Activated naive CD8-positive, alpha-beta T cell treated with anti-CD3 and anti-CD28 coated beads, Interleukin-2, amount 50 U/mL, for 24 hours (primary cell): ENCODE results near the gene ZNF337.
"Not testable (repeated sequence)": the region's sequence is repeated elsewhere in the genome, so short reads cannot be mapped to it uniquely, and the experiment has no call there.

ENCODE experiments used
- ATAC-seq: fragments of 150-1000 bp; cut with Tn5 transposase; one replicate; pipeline ENCODE4 v1.10.0; 2021
- DNase-seq: peaks from one replicate; pipeline ENCODE4 v3.0.0; 2021
- H3K27ac Mint-ChIP-seq: one replicate; pipeline ENCODE4 v1.8.0; 2021; ENCODE audit warnings: mild to moderate bottlenecking, mixed read lengths
- H3K27me3 Mint-ChIP-seq: one replicate; pipeline ENCODE4 v1.8.0; 2021; ENCODE audit warnings: mixed read lengths
- H3K36me3 Mint-ChIP-seq: one replicate; pipeline ENCODE4 v1.8.0; 2021; ENCODE audit warnings: low read depth, mixed read lengths
- H3K4me1 Mint-ChIP-seq: one replicate; pipeline ENCODE4 v1.8.0; 2021; ENCODE audit warnings: mixed read lengths
- H3K4me3 Mint-ChIP-seq: one replicate; pipeline ENCODE4 v1.8.0; 2021; ENCODE audit warnings: mild to moderate bottlenecking, moderate library complexity, mixed read lengths
- H3K9me3 Mint-ChIP-seq: one replicate; pipeline ENCODE4 v1.8.0; 2021; ENCODE audit warnings: mixed read lengths

Gene ZNF337

GRCh38 chr20:25707695-25708094 is 11.0 kb upstream of the ZNF337 start:
- DNase-seq (no peak), ATAC-seq (no peak)
- peaks cover 23% of the 10 kb centered on the region for H3K9me3 Mint-ChIP-seq
- no peak overlapping the region for H3K27ac Mint-ChIP-seq
- H3K4me1 Mint-ChIP-seq: peaks cover 20% of the 10 kb centered on the region
- no peak overlapping the region for H3K4me3 Mint-ChIP-seq
- peaks cover 20% of the 10 kb centered on the region for H3K36me3 Mint-ChIP-seq
- no peaks in the 10 kb centered on the region for H3K27me3 Mint-ChIP-seq

- H3K9me3 Mint-ChIP-seq: peaks cover 22% of the 10 kb centered on the region
- no peaks in the 10 kb centered on the region for H3K27me3 Mint-ChIP-seq
- peak overlapping the region; percentile 69 for H3K27ac Mint-ChIP-seq
- no peak overlapping the region for H3K4me3 Mint-ChIP-seq
- H3K4me1 Mint-ChIP-seq: peaks cover 20% of the 10 kb centered on the region
- peaks cover 20% of the 10 kb centered on the region for H3K36me3 Mint-ChIP-seq
- peak; percentile 46 for DNase-seq
- peak; percentile 66 for ATAC-seq
These were observed 10.1 kb upstream of the ZNF337 start for GRCh38 chr20:25706793-25707192.

GRCh38 chr20:25705830-25706351 is 9.2 kb upstream of the ZNF337 start:
- no peak overlapping the region for H3K4me3 Mint-ChIP-seq
- ATAC-seq: no peak

GRCh38 chr20:25704303-25704702 is 7.7 kb upstream of the ZNF337 start:
- not testable (repeated sequence) for H3K27ac Mint-ChIP-seq, H3K4me3 Mint-ChIP-seq, H3K27me3 Mint-ChIP-seq, DNase-seq, ATAC-seq
- Mint-ChIP-seq H3K36me3 (peaks cover 25% of the 10 kb centered on the region), H3K9me3 (peaks cover 37% of the 10 kb centered on the region), H3K4me1 (peaks cover 20% of the 10 kb centered on the region)

More at GRCh38 chr20:25705830-25706351, 9.2 kb upstream of the ZNF337 start:
- DNase-seq: no peak
- H3K4me1 Mint-ChIP-seq: peaks cover 20% of the 10 kb centered on the region
- H3K9me3 Mint-ChIP-seq: peaks cover 21% of the 10 kb centered on the region
- no peaks in the 10 kb centered on the region for H3K27me3 Mint-ChIP-seq
- H3K27ac Mint-ChIP-seq: no peak overlapping the region
- peaks cover 20% of the 10 kb centered on the region for H3K36me3 Mint-ChIP-seq

- Mint-ChIP-seq H3K9me3 (peaks cover 37% of the 10 kb centered on the region), H3K36me3 (peaks cover 22% of the 10 kb centered on the region), H3K4me1 (peaks cover 18% of the 10 kb centered on the region)
- not testable (repeated sequence) for ATAC-seq, H3K27ac Mint-ChIP-seq, H3K4me3 Mint-ChIP-seq, H3K27me3 Mint-ChIP-seq, DNase-seq
These were observed 4.2 kb upstream of the ZNF337 start for GRCh38 chr20:25700835-25701234.

DNA sequence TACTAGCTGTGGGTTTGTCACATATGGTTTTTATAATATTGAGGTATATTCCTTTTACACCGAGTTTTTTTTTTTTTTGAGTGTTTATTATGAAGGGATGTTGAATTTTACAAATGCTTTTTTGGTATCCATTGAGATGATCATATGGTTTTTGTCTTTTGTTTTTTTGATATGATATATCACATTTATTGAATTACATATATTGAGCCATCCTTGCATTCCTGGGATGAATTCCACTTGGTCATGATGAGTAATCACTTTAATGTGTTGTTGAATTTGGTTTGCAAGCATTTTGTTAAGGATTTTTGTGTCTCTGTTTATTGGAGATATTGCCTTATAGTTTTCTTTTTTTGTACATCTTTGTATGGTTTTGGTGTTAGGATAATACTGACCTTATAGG is 3.3 kb upstream of the ZNF337 start:
- ATAC-seq (no peak), DNase-seq (no peak)
- H3K27ac Mint-ChIP-seq: no peak overlapping the region
- peaks cover 37% of the 10 kb centered on the region for H3K9me3 Mint-ChIP-seq
- H3K27me3 Mint-ChIP-seq: no peaks in the 10 kb centered on the region
- peaks cover 22% of the 10 kb centered on the region for H3K36me3 Mint-ChIP-seq
- H3K4me3 Mint-ChIP-seq: no peak overlapping the region
- peaks cover 15% of the 10 kb centered on the region for H3K4me1 Mint-ChIP-seq

DNA sequence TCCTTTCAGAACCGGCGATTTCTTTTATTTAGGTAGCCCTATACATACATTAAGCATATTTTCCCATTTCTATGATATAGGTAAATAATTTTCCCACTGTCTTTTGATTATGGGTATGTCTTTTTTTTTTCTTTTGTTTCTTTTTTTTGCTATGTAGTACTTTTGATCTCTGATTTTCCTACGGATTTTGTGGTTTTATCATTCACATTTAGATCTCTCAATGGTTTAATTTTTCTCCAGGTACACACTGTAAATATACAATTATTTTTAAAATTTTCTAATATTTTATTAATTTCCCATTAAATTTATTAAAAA is 436 bp upstream of the ZNF337 start:
- peaks cover 24% of the 10 kb centered on the region for H3K9me3 Mint-ChIP-seq
- H3K4me3 Mint-ChIP-seq: peak overlapping the region; percentile 87
- DNase-seq: no peak
- peaks cover 28% of the 10 kb centered on the region for H3K36me3 Mint-ChIP-seq
- peak overlapping the region; percentile 86 for H3K27ac Mint-ChIP-seq
- no peaks in the 10 kb centered on the region for H3K27me3 Mint-ChIP-seq
- H3K4me1 Mint-ChIP-seq: peaks cover 34% of the 10 kb centered on the region
- ATAC-seq: no peak

- ATAC-seq: no peak
- peak overlapping the region; percentile 86 for H3K27ac Mint-ChIP-seq
These were observed 902 bp downstream of the ZNF337 start for GRCh38 chr20:25695532-25696370.

DNA sequence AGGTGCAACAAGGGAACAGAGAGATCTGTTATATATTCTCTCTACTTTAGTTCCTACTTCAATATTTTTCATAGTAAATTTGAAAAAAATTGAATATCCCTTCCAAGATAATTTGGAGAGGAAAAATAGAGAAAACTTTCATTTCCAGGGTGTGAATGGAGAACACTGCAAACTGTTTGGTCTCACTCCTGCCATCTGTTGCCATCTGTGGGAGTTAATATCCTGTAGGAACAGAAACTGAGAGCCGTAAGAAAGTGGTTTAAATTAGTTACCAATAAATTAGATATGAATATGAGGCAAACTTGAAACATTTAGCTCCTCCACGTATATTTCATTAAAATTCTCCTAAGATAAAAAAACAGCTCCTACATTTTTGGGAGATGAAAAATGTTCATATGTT is 4.2 kb downstream of the ZNF337 start:
- ATAC-seq (no peak), DNase-seq (no peak)
- Mint-ChIP-seq H3K4me1 (peaks cover 28% of the 10 kb centered on the region), H3K4me3 (no peak overlapping the region), H3K9me3 (no peaks in the 10 kb centered on the region), H3K27ac (no peak overlapping the region), H3K27me3 (no peaks in the 10 kb centered on the region), H3K36me3 (peaks cover 21% of the 10 kb centered on the region)

More at GRCh38 chr20:25695532-25696370, 902 bp downstream of the ZNF337 start:
- Mint-ChIP-seq H3K9me3 (peaks cover 18% of the 10 kb centered on the region), H3K36me3 (peaks cover 30% of the 10 kb centered on the region), H3K4me1 (peaks cover 39% of the 10 kb centered on the region), H3K4me3 (peak overlapping the region; percentile 87), H3K27me3 (no peaks in the 10 kb centered on the region)
- peak; percentile 15 for DNase-seq

DNA sequence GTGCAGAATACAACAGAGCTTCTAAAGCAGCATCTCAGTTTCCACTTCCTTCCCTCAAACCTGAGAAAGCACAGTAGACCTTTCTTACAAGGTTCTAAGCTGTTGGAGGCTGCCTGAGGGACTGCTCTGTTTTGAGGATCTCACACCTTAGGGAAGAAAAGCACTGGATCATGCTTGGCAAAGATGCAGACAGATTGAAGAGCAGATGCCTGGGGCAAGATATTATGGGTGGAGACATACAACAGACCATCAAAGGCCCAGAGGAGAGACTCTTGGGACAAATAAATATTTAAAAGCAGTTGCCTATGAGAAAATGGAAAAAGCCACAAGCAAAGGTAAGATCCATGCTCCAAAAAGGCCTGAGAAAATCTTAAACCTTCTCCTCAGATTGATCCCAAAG is 6.2 kb downstream of the ZNF337 start:
- H3K4me3 Mint-ChIP-seq: no peak overlapping the region
- peaks cover 21% of the 10 kb centered on the region for H3K36me3 Mint-ChIP-seq
- no peaks in the 10 kb centered on the region for H3K9me3 Mint-ChIP-seq
- DNase-seq: no peak
- no peaks in the 10 kb centered on the region for H3K27me3 Mint-ChIP-seq
- H3K4me1 Mint-ChIP-seq: peaks cover 25% of the 10 kb centered on the region
- ATAC-seq: no peak
- no peak overlapping the region for H3K27ac Mint-ChIP-seq

- Mint-ChIP-seq H3K4me3 (no peak overlapping the region), H3K9me3 (peaks cover 6% of the 10 kb centered on the region), H3K4me1 (peaks cover 8% of the 10 kb centered on the region), H3K27me3 (no peaks in the 10 kb centered on the region), H3K27ac (no peak overlapping the region), H3K36me3 (peaks cover 36% of the 10 kb centered on the region)
- no peak for DNase-seq
- ATAC-seq: peak; percentile 24
These were observed 10.3 kb downstream of the ZNF337 start for GRCh38 chr20:25686081-25687067.

- DNase-seq: no peak
- Mint-ChIP-seq H3K9me3 (peaks cover 6% of the 10 kb centered on the region), H3K27me3 (no peaks in the 10 kb centered on the region), H3K4me3 (no peak overlapping the region), H3K4me1 (peaks cover 8% of the 10 kb centered on the region), H3K36me3 (peaks cover 39% of the 10 kb centered on the region), H3K27ac (no peak overlapping the region)
- peak; percentile 57 for ATAC-seq
These were observed 11.2 kb downstream of the ZNF337 start for GRCh38 chr20:25685276-25686080.

- H3K4me3 Mint-ChIP-seq, H3K9me3 Mint-ChIP-seq, ATAC-seq, H3K27me3 Mint-ChIP-seq, H3K27ac Mint-ChIP-seq, H3K4me1 Mint-ChIP-seq, DNase-seq: not testable (repeated sequence)
- peaks cover 45% of the 10 kb centered on the region for H3K36me3 Mint-ChIP-seq
These were observed 12.8 kb downstream of the ZNF337 start for GRCh38 chr20:25683826-25684225.

GRCh38 chr20:25683050-25683449 is 13.6 kb downstream of the ZNF337 start:
- H3K9me3 Mint-ChIP-seq: peaks cover 6% of the 10 kb centered on the region
- ATAC-seq: no peak

More at GRCh38 chr20:25683050-25683449, 13.6 kb downstream of the ZNF337 start:
- Mint-ChIP-seq H3K27ac (peak overlapping the region; percentile 23), H3K4me1 (peaks cover 8% of the 10 kb centered on the region), H3K4me3 (no peak overlapping the region), H3K27me3 (no peaks in the 10 kb centered on the region), H3K36me3 (peaks cover 52% of the 10 kb centered on the region)
- no peak for DNase-seq
